Sigmoid colon (tissue), 7 donors: Measurements from ENCODE around the gene RNF19B. TPM values are rescaled to one million over a fixed set of nuclear protein-coding genes. Genes with fewer than 3 reads are reported as not detected.

Experiments
- DNase-seq: peaks from one replicate; pipeline ENCODE4 v3.0.0-alpha.2; 2019
- H3K27ac ChIP-seq, 4 donors: fragments of 200-600 bp; sonication (generic); one replicate each; pipeline ENCODE4 v1.5.1; 2016 to 2019; ENCODE audit warnings: mild to moderate bottlenecking in 1 of 4
- H3K27me3 ChIP-seq, 3 donors: fragments of 200-600 bp; sonication (generic); one replicate each; pipeline ENCODE4 v1.5.1; 2019; ENCODE audit warnings: mild to moderate bottlenecking in 1 of 3
- H3K36me3 ChIP-seq, 4 donors: fragments of 200-600 bp; sonication (generic); one replicate each; pipeline ENCODE4 v1.5.1; 2016 to 2019
- H3K4me1 ChIP-seq, 4 donors: fragments of 200-600 bp; sonication (generic); one replicate each; pipeline ENCODE4 v1.5.1; 2017 to 2019
- H3K4me3 ChIP-seq, 4 donors: fragments of 200-600 bp; sonication (generic); one replicate each; pipeline ENCODE4 v1.5.1; 2017 to 2019; ENCODE audit warnings: mild to moderate bottlenecking in 2 of 4, moderate library complexity in 1 of 4
- H3K9me3 ChIP-seq, 4 donors: fragments of 200-600 bp in 3 of 4; sonication (generic) in 3 of 4; one replicate each; pipeline versions ENCODE4 v1.5.1 to v1.6.1; 2013 to 2019
- EP300 ChIP-seq, 4 donors: sonication (generic); formaldehyde crosslinking; IDR thresholded peaks; one replicate each; pipeline ENCODE4 v1.6.1; 2017; ENCODE audit warnings: antibody characterized with exemption in 4 of 4
- POLR2A ChIP-seq, 2 donors: fragments of 450-650 bp; IDR thresholded peaks; one replicate each; pipeline ENCODE4 v1.6.1; 2016; ENCODE audit warnings: antibody characterized with exemption in 2 of 2, mild to moderate bottlenecking in 2 of 2, moderate library complexity in 2 of 2
- POLR2AphosphoS5 ChIP-seq, 4 donors: sonication (generic); formaldehyde crosslinking; IDR thresholded peaks; one replicate each; pipeline ENCODE4 v1.6.1; 2017; ENCODE audit warnings: antibody characterized with exemption in 4 of 4
- WGBS, 2 donors: extraction: QIAGEN DNeasy Blood & Tissue Kit; methylation state at CpG; one replicate each; pipeline ENCODE4 v1.1.7; 2013; 5-methylcytosine and 5-hydroxymethylcytosine counted together
- intact Hi-C: fragments of 100-400 bp; cut with DNase I; formaldehyde crosslinking; loops from one replicate; pipeline ENCODE4 v1.15.1; 2023
- polyA plus RNA-seq, 3 donors: library from polyadenylated mRNA; stranded (reverse); fragments of 200-250 nt; gene quantifications; one replicate each; pipeline ENCODE4 v1.2.3, GENCODE V29; 2013
- total RNA-seq, 4 donors: library from RNA; depleted of rRNA; stranded (reverse); fragments of >200 nt; gene quantifications; one replicate each; pipeline ENCODE4 v1.1.0, GENCODE V29; 2016
- TF ChIP-seq, protein P1 (sequence below), 4 experiments: fragments of 450-650 bp in 3 of 4; fragments of 200-600 bp in 1 of 4; IDR thresholded peaks; one replicate each; pipeline ENCODE4 v1.5.1; 2016 to 2019; ENCODE audit warnings: antibody characterized with exemption in 4 of 4, mild to moderate bottlenecking in 3 of 4, moderate library complexity in 2 of 4
- donor health status: healthy with polysubstance abuse.
- donor health status: Bipolar disorder and iron deficiency.
- donor health status: healthy.

The RNF19B gene
- total and polyA plus RNA-seq, 7 donors = 14.5 to 50.7 (median 28.9) TPM

DNA sequence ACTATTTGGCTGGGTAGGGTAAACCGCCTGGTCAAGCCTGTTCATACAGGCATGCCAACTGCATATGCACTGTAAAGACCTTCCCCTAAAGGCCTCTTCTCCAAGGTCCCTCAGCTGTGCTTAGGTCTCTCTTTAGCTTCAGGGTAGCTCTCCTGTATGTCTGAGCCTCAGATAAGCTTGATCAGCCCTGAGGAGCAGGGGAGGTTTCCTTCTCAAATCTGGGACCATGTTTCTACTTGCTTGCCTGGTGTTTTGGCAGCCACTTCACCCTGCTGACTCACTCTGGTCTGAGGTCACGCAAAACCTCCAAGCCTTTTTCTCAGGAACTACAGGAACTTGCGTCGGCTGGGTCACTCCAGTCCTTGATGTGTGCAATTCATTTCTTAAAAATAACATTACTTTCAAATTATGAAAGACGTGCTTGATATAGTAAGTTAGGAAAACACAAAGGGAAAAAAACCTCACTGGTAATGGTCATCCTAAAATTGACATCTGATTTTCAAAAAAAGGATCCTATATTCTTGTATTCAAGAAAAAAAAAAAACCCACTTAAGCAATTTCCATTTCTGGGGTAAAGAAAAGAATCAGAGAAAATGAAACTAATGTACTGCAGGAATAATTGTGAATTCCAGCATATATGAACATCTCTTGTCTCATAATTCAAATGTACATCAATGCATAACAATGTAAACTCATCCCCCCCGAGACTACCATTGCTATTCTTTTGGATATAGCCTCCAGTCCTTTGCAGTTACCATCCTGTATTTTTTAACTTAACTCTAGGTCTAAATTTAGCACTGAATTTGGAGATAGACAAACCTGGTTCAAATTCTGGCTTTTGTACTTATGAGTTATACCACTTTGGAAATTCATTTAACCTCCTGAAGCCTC is 24.8 kb upstream of the RNF19B start:
- H3K4me3 ChIP-seq = no peak overlapping the region
- no peaks in the 10 kb centered on the region for H3K9me3 ChIP-seq
- intact Hi-C loops = no loop called here
- TF ChIP-seq POLR2AphosphoS5 (IDR thresholded peaks at IDR 0.05) = peak in 2 of 4 donors; percentile 36 to 67
- peak in 1 of 4 donors; percentile 31 for TF ChIP-seq EP300 (IDR thresholded peaks at IDR 0.05)
- TF ChIP-seq, protein P1, sequence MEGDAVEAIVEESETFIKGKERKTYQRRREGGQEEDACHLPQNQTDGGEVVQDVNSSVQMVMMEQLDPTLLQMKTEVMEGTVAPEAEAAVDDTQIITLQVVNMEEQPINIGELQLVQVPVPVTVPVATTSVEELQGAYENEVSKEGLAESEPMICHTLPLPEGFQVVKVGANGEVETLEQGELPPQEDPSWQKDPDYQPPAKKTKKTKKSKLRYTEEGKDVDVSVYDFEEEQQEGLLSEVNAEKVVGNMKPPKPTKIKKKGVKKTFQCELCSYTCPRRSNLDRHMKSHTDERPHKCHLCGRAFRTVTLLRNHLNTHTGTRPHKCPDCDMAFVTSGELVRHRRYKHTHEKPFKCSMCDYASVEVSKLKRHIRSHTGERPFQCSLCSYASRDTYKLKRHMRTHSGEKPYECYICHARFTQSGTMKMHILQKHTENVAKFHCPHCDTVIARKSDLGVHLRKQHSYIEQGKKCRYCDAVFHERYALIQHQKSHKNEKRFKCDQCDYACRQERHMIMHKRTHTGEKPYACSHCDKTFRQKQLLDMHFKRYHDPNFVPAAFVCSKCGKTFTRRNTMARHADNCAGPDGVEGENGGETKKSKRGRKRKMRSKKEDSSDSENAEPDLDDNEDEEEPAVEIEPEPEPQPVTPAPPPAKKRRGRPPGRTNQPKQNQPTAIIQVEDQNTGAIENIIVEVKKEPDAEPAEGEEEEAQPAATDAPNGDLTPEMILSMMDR (IDR thresholded peaks at IDR 0.05) = no peak
- H3K27me3 ChIP-seq = no peaks in the 10 kb centered on the region
- H3K4me1 ChIP-seq = peaks cover 0 to 32% (median 13%) of the 10 kb centered on the region in 4 donors
- peak; percentile 91 for DNase-seq
- peak overlapping the region; percentile 15 to 66 (median 52) for H3K27ac ChIP-seq
- WGBS, 2 donors = 63 to 82% methylated on average over 6 of the region's 6 CpGs
- H3K36me3 ChIP-seq = no peaks in the 10 kb centered on the region

DNA sequence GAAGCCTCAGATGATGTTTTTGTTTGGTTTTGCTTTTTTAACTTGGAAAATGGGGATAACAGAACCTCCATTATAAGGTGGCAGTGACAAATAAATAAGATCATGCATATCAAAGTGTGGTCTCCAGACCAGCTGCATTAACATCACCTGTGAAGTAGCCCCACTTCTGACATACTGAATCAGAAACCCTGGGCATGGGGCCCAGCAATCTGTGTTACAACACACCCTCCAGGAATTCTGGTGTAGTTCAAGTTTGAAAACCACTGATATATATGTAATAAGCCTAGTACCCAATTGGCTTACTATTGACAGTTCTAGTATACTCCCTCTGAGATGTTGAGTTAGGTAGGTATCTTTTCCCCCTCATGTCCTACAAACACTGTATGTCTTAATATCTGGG is 24.1 kb upstream of the RNF19B start:
- TF ChIP-seq EP300 (IDR thresholded peaks at IDR 0.05) = no peak
- no peak for TF ChIP-seq POLR2AphosphoS5 (IDR thresholded peaks at IDR 0.05)
- TF ChIP-seq, protein P1 (IDR thresholded peaks at IDR 0.05) = no peak
- TF ChIP-seq POLR2A (IDR thresholded peaks at IDR 0.05) = no peak
- Histone ChIP-seq H3K4me3 (no peak overlapping the region), H3K36me3 (no peaks in the 10 kb centered on the region), H3K9me3 (no peaks in the 10 kb centered on the region), H3K4me1 (peaks cover 0 to 32% (median 13%) of the 10 kb centered on the region in 4 donors), H3K27ac (peak overlapping the region; percentile 15 to 66 (median 52)), H3K27me3 (no peaks in the 10 kb centered on the region)
- peak; percentile 75 for DNase-seq
- intact Hi-C loops = no loop called here

DNA sequence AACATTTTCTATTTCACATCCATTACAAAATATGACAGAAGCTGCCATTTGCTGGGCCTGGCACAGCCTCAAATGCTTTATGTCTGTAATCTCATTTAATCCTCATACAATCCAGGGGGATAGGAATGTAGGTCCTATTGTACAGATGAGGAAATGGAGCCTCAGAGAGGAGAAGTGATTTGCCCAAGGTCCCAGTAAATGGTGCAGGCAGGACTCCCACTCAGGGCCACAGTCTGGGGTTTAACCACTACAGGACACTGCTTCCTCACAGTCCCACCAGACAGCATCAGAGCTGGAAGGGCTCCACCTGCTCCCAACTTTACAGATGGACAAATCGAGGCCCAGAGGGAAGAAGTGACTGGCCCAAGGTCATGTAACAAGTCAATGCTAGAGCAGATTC is 20.6 kb upstream of the RNF19B start:
- 91 to 94% methylated on average over 1 of the region's 1 CpG for WGBS, 2 donors
- intact Hi-C loops = no loop called here
- TF ChIP-seq EP300 (IDR thresholded peaks at IDR 0.05) = no peak
- TF ChIP-seq POLR2AphosphoS5 (IDR thresholded peaks at IDR 0.05) = no peak
- TF ChIP-seq, protein P1 (IDR thresholded peaks at IDR 0.05) = no peak
- TF ChIP-seq POLR2A (IDR thresholded peaks at IDR 0.05) = no peak
- Histone ChIP-seq H3K27ac (no peak overlapping the region), H3K9me3 (no peaks in the 10 kb centered on the region), H3K27me3 (no peaks in the 10 kb centered on the region), H3K4me3 (no peak overlapping the region), H3K4me1 (peaks cover 0 to 24% (median 14%) of the 10 kb centered on the region in 4 donors), H3K36me3 (no peaks in the 10 kb centered on the region)
- DNase-seq = no peak

DNA sequence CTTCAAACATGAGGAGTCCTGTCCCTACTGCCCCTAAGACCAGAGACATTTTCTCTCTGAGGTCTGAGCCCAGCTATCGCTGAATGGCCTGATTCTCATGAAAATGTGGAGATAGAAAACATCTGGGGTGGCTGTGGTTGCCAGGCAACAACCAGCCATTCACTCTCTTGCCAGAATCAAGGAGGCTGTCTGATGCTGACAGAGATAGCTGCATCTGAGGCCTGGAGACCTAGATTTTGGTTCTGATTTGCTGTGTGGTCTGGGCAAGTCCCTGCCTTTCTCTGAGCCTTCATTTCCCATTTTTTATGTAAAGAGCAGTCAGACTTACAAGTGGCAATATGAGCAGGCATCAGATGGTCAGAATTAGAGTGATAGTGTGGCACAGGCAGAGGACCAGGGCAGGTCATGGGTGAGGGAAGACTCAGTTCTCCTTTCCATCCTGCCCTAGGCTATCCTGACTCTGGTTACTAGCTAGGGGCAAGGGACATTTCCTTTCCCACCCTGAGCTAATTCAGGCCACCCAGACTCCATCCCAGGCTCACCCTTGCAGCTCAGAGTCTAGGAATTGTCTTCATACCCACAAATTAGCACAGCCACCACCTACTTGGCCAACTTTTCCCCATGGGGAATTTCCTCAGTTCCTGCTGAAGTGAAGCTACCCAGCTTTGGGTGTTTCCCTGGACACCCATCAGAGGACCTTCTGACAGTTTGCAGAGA is 20.0 kb upstream of the RNF19B start:
- DNase-seq = no peak
- H3K27ac ChIP-seq = peak overlapping the region in 3 of 4 donors; percentile 20 to 43 (median 34)

More for the DNA sequence above, 20.0 kb upstream of the RNF19B start:
- Histone ChIP-seq H3K4me3 (no peak overlapping the region), H3K27me3 (no peaks in the 10 kb centered on the region), H3K9me3 (no peaks in the 10 kb centered on the region), H3K36me3 (no peaks in the 10 kb centered on the region), H3K4me1 (peaks cover 0 to 19% (median 12%) of the 10 kb centered on the region in 4 donors)
- no peak for TF ChIP-seq EP300 (IDR thresholded peaks at IDR 0.05)
- no peak for TF ChIP-seq POLR2A (IDR thresholded peaks at IDR 0.05)
- TF ChIP-seq POLR2AphosphoS5 (IDR thresholded peaks at IDR 0.05) = no peak
- TF ChIP-seq, protein P1 (IDR thresholded peaks at IDR 0.05) = no peak
- intact Hi-C loops = no loop called here
- WGBS, 2 donors = 65 to 83% methylated on average over 1 of the region's 1 CpG
